Stomach (tissue), 4 donors: ENCODE results near the gene CNTD1.

Source experiments
- EP300 ChIP-seq: sonication (generic); formaldehyde crosslinking; IDR thresholded peaks from one replicate; pipeline ENCODE4 v1.6.1; 2017; ENCODE audit warnings: antibody characterized with exemption
- TF ChIP-seq, protein P1 (sequence below), 7 experiments: fragments of 450-650 bp in 4 of 7; fragments of 200-600 bp in 3 of 7; sonication (generic) in 3 of 7; IDR thresholded peaks; one replicate each; pipeline ENCODE4 v1.5.1; 2016 to 2019; ENCODE audit warnings: antibody characterized with exemption in 7 of 7, control low read depth in 2 of 7, mild to moderate bottlenecking in 1 of 7

DNA sequence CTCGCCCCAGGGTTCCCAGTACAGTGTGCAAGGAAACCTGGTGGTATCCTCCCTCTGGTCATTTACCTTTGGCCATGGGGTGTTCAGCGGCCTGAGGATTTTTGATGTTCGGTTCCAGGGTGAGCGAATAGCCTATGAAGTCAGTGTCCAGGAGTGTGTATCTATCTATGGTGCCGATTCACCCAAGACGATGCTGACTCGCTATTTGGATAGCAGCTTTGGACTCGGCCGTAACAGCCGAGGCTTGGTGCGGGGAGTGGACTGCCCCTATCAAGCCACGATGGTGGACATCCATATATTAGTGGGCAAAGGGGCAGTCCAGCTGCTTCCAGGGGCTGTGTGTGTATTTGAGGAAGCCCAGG, 46.9 kb downstream of the CNTD1 start:
- TF ChIP-seq, protein P1, sequence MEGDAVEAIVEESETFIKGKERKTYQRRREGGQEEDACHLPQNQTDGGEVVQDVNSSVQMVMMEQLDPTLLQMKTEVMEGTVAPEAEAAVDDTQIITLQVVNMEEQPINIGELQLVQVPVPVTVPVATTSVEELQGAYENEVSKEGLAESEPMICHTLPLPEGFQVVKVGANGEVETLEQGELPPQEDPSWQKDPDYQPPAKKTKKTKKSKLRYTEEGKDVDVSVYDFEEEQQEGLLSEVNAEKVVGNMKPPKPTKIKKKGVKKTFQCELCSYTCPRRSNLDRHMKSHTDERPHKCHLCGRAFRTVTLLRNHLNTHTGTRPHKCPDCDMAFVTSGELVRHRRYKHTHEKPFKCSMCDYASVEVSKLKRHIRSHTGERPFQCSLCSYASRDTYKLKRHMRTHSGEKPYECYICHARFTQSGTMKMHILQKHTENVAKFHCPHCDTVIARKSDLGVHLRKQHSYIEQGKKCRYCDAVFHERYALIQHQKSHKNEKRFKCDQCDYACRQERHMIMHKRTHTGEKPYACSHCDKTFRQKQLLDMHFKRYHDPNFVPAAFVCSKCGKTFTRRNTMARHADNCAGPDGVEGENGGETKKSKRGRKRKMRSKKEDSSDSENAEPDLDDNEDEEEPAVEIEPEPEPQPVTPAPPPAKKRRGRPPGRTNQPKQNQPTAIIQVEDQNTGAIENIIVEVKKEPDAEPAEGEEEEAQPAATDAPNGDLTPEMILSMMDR (IDR thresholded peaks at IDR 0.05): no peak
- TF ChIP-seq EP300: no peak
